Hematopoietic multipotent progenitor cell treated with erythropoietin and hydrocortisone succinate and interleukin-3 and kit ligand, for 6 days (in vitro differentiated cells): ENCODE measurements around the gene CTXN1.
"Not testable (repeated sequence)": the region's sequence is repeated elsewhere in the genome, so short reads cannot be mapped to it uniquely, and the experiment has no call there.

Experiments used
- DNase-seq: peaks from one replicate; pipeline ENCODE4 v3.0.0-alpha.2; 2015

Gene CTXN1

GRCh38 chr19:7926021-7926726 is at the start of gene CTXN1:
Gene CTXN1, minus strand, starts transcription at chr19:7926135. Its CDS starts 597 bp downstream, at chr19:7925538.
- peak; percentile 74 for DNase-seq

- DNase-seq, result no peak
Measured at GRCh38 chr19:7975037-7975436, 49.1 kb upstream of the CTXN1 start.

GRCh38 chr19:7973883-7974282 is 47.9 kb upstream of the CTXN1 start:
- DNase-seq, result no peak

- DNase-seq, result no peak
Measured at GRCh38 chr19:7971553-7972520, 45.9 kb upstream of the CTXN1 start.

GRCh38 chr19:7970716-7971448 is 44.9 kb upstream of the CTXN1 start:
- DNase-seq, result peak; percentile 78

- DNase-seq, result no peak
Measured at GRCh38 chr19:7969555-7969939, 43.6 kb upstream of the CTXN1 start.

- DNase-seq, result peak; percentile 63
Measured at GRCh38 chr19:7968796-7969554, 43.0 kb upstream of the CTXN1 start.

GRCh38 chr19:7968008-7968795 is 42.3 kb upstream of the CTXN1 start:
- no peak for DNase-seq

GRCh38 chr19:7965921-7966665 is 40.2 kb upstream of the CTXN1 start:
- no peak for DNase-seq

GRCh38 chr19:7965259-7965841 is 39.4 kb upstream of the CTXN1 start:
- DNase-seq, result no peak

- DNase-seq, result no peak
Measured at GRCh38 chr19:7963566-7963965, 37.6 kb upstream of the CTXN1 start.

GRCh38 chr19:7962644-7963268 is 36.8 kb upstream of the CTXN1 start:
- DNase-seq, result no peak

- no peak for DNase-seq
Measured at GRCh38 chr19:7961920-7962626, 36.1 kb upstream of the CTXN1 start.

GRCh38 chr19:7961082-7961481 is 35.1 kb upstream of the CTXN1 start:
- DNase-seq, result not testable (repeated sequence)

GRCh38 chr19:7959211-7959610 is 33.3 kb upstream of the CTXN1 start:
- DNase-seq, result peak; percentile 63

- DNase-seq, result no peak
Measured at GRCh38 chr19:7955696-7956095, 29.8 kb upstream of the CTXN1 start.

- DNase-seq, result no peak
Measured at GRCh38 chr19:7953576-7953975, 27.6 kb upstream of the CTXN1 start.

- no peak for DNase-seq
Measured at GRCh38 chr19:7953060-7953459, 27.1 kb upstream of the CTXN1 start.

- DNase-seq, result no peak
Measured at GRCh38 chr19:7947939-7948338, 22.0 kb upstream of the CTXN1 start.
